Measurements from ENCODE around the gene MRGPRD.

DNA sequence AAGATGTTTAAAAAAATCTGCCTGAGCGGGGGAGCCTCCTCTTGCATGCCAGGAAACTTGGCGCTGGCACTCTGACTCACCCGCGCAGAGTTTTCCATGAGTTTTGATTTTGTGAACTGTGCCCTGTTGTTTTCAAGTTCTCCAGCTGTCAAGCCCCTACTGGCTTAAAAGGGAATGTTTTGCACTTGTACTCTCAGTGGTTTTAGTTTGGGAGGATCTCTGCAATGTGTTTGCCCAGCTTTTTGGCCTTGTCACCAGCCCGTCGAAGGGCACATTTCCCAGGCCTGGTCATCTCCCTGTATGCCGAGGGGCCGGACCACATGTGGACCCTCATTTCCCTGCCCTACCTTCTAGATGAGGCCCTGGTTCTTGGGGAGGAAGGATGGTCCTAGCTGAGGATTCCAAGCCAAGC, 20.1 kb upstream of the MRGPRD start:
- no peak for TF ChIP-seq POLR2A (IDR thresholded peaks at IDR 0.05; ENCODE audit: low read depth, low read length)
- no peak for TF ChIP-seq SRF (IDR thresholded peaks at IDR 0.05; ENCODE audit: low read depth in 2 of 2, low read length in 2 of 2)
- TF ChIP-seq, protein P1, sequence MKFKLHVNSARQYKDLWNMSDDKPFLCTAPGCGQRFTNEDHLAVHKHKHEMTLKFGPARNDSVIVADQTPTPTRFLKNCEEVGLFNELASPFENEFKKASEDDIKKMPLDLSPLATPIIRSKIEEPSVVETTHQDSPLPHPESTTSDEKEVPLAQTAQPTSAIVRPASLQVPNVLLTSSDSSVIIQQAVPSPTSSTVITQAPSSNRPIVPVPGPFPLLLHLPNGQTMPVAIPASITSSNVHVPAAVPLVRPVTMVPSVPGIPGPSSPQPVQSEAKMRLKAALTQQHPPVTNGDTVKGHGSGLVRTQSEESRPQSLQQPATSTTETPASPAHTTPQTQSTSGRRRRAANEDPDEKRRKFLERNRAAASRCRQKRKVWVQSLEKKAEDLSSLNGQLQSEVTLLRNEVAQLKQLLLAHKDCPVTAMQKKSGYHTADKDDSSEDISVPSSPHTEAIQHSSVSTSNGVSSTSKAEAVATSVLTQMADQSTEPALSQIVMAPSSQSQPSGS (IDR thresholded peaks at IDR 0.05; ENCODE audit: low read length): no peak
- TF ChIP-seq, protein P2, sequence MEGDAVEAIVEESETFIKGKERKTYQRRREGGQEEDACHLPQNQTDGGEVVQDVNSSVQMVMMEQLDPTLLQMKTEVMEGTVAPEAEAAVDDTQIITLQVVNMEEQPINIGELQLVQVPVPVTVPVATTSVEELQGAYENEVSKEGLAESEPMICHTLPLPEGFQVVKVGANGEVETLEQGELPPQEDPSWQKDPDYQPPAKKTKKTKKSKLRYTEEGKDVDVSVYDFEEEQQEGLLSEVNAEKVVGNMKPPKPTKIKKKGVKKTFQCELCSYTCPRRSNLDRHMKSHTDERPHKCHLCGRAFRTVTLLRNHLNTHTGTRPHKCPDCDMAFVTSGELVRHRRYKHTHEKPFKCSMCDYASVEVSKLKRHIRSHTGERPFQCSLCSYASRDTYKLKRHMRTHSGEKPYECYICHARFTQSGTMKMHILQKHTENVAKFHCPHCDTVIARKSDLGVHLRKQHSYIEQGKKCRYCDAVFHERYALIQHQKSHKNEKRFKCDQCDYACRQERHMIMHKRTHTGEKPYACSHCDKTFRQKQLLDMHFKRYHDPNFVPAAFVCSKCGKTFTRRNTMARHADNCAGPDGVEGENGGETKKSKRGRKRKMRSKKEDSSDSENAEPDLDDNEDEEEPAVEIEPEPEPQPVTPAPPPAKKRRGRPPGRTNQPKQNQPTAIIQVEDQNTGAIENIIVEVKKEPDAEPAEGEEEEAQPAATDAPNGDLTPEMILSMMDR (IDR thresholded peaks at IDR 0.05 in 2 of 3, conservative IDR thresholded peaks at IDR 0.05 in 1 of 3; ENCODE audit: control insufficient read depth in 2 of 3, extremely low read depth in 1 of 3, insufficient read depth in 1 of 3, low read depth in 3 of 3, low read length in 3 of 3): 0 out of 6 replicates have a peak, but pooled peaks of 1 of the 3 experiments have one; percentile 12
- TF ChIP-seq, protein P3, sequence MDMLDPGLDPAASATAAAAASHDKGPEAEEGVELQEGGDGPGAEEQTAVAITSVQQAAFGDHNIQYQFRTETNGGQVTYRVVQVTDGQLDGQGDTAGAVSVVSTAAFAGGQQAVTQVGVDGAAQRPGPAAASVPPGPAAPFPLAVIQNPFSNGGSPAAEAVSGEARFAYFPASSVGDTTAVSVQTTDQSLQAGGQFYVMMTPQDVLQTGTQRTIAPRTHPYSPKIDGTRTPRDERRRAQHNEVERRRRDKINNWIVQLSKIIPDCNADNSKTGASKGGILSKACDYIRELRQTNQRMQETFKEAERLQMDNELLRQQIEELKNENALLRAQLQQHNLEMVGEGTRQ (IDR thresholded peaks at IDR 0.05; ENCODE audit: borderline replicate concordance, low read depth, low read length): no peak
- no peak for TF ChIP-seq TARDBP (IDR thresholded peaks at IDR 0.05; ENCODE audit: borderline replicate concordance)
- TF ChIP-seq JUND (IDR thresholded peaks at IDR 0.05; ENCODE audit: low read depth, low read length): no peak
- TF ChIP-seq ZZZ3 (IDR thresholded peaks at IDR 0.05; ENCODE audit: control insufficient read depth, insufficient read length, low read depth): no peak
- TF ChIP-seq NFYA (IDR thresholded peaks at IDR 0.05; ENCODE audit: borderline replicate concordance, low read depth, low read length): no peak
- no peak for TF ChIP-seq RFX5 (IDR thresholded peaks at IDR 0.05; ENCODE audit: low read depth, low read length)

Data from GM12878 (cell line).